ENCODE results near the gene RILPL1.

GRCh38 chr12:123512838-123513665 lies 20.5 kb downstream of the RILPL1 start:
- TF ChIP-seq EZH2 (IDR thresholded peaks at IDR 0.05; ENCODE audit: borderline replicate concordance, low read depth, low read length) (no peak), ZBTB40 (IDR thresholded peaks at IDR 0.05) (no peak), ZBTB40 (CRISPR knock-in tag; IDR thresholded peaks at IDR 0.05) (no peak), POLR3A (IDR thresholded peaks at IDR 0.05; ENCODE audit: borderline replicate concordance, extremely low read depth, insufficient read depth, insufficient read length) (no peak), NRF1 (conservative IDR thresholded peaks at IDR 0.05 in 1 of 2, IDR thresholded peaks at IDR 0.05 in 1 of 2) (no peak), CREB1 (IDR thresholded peaks at IDR 0.05) (no peak), CREB1 (CRISPR knock-in tag; IDR thresholded peaks at IDR 0.05) (no peak), HCFC1 (IDR thresholded peaks at IDR 0.05; ENCODE audit: low read depth, low read length) (no peak), YY1 (IDR thresholded peaks at IDR 0.05; ENCODE audit: borderline replicate concordance in 1 of 3, control insufficient read depth in 1 of 3, extremely low read depth in 1 of 3, insufficient read depth in 3 of 3, insufficient read length in 1 of 3, insufficient replicate concordance in 2 of 3, low read depth in 1 of 3, low read length in 2 of 3) (peak in 1 of 3 experiments; percentile 2), ZNF57 (CRISPR knock-in tag; IDR thresholded peaks at IDR 0.05) (no peak), ELF1 (tag; IDR thresholded peaks at IDR 0.05) (no peak), CHD2 (IDR thresholded peaks at IDR 0.05; ENCODE audit: low read depth, low read length) (no peak), ELF4 (CRISPR knock-in tag; IDR thresholded peaks at IDR 0.05) (no peak)
- TF ChIP-seq, protein P1, sequence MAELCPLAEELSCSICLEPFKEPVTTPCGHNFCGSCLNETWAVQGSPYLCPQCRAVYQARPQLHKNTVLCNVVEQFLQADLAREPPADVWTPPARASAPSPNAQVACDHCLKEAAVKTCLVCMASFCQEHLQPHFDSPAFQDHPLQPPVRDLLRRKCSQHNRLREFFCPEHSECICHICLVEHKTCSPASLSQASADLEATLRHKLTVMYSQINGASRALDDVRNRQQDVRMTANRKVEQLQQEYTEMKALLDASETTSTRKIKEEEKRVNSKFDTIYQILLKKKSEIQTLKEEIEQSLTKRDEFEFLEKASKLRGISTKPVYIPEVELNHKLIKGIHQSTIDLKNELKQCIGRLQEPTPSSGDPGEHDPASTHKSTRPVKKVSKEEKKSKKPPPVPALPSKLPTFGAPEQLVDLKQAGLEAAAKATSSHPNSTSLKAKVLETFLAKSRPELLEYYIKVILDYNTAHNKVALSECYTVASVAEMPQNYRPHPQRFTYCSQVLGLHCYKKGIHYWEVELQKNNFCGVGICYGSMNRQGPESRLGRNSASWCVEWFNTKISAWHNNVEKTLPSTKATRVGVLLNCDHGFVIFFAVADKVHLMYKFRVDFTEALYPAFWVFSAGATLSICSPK (IDR thresholded peaks at IDR 0.05; ENCODE audit: borderline replicate concordance): no peak
- TF ChIP-seq, protein P2, sequence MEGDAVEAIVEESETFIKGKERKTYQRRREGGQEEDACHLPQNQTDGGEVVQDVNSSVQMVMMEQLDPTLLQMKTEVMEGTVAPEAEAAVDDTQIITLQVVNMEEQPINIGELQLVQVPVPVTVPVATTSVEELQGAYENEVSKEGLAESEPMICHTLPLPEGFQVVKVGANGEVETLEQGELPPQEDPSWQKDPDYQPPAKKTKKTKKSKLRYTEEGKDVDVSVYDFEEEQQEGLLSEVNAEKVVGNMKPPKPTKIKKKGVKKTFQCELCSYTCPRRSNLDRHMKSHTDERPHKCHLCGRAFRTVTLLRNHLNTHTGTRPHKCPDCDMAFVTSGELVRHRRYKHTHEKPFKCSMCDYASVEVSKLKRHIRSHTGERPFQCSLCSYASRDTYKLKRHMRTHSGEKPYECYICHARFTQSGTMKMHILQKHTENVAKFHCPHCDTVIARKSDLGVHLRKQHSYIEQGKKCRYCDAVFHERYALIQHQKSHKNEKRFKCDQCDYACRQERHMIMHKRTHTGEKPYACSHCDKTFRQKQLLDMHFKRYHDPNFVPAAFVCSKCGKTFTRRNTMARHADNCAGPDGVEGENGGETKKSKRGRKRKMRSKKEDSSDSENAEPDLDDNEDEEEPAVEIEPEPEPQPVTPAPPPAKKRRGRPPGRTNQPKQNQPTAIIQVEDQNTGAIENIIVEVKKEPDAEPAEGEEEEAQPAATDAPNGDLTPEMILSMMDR (IDR thresholded peaks at IDR 0.05 in 2 of 3, conservative IDR thresholded peaks at IDR 0.05 in 1 of 3; ENCODE audit: insufficient read depth in 2 of 3, low read depth in 1 of 3, low read length in 3 of 3): no peak

Data from K562 (cell line).